COLO668 (cell line): ENCODE data around the gene SHMT2.

ENCODE experiments used
- DNase-seq: peaks from one replicate; lab custom pipeline; 2025; ENCODE audit not compliant: unreplicated experiment; lab: John Stamatoyannopoulos, UW

The SHMT2 gene

DNA sequence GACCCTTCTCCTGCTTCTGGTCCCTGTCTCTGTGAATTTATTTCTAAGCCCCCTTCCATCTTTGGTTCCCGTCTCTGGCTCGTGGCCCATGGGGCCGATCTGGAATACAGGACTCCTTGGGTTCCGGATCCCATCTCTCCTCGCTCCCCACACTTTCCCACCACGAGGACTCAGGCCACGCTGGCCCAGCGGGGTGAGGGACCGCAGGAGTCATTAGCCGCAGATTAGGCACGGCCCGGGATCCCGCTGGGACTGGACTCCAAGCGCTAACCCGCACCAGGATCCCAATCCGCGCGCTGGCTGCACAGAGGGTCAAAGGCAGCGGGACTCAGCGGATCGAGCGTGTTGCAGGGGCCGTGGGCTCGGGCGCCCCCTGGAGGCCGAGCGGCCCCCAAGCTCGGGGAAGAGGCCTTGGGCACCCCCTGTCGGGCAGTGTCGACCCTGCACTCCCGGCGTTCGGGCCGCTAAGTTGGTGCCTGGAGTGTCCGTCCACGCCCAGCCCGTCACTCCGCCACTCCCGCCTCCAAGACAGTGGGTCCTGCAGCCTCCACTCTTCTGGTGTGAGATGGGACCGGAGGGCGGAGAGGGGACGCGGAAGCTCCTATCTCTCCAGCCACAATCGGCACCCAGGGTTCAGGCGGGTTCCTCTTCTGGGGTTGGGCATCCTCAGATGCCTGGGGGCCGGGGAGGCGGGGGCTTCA lies 9.5 kb downstream of the SHMT2 start:
- DNase-seq: peak; percentile 85

DNA sequence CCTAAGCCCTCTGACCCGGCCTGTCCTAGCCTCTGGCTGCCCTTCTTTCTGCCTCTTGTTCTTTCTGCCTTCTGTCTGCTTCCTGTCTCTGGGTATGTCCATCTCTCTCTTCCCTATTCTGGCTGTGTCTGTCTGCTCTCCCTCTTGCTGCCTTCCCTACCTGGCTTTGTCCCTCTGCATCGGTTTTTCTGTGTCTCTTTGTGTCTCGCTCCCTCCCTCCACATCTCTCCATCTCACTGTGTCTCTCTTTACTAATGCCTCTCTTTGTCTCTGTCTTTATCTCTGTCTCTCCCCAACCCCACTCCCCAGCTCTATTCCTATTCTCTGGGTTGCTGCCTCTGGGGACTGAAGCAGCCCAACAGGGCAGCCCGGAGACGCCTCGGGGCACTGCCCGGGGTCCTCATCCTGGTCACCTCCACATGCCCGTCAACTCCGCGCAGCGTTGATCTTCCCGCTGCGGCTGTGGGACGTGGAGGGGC lies 10.1 kb downstream of the SHMT2 start:
- DNase-seq: peak; percentile 59

DNA sequence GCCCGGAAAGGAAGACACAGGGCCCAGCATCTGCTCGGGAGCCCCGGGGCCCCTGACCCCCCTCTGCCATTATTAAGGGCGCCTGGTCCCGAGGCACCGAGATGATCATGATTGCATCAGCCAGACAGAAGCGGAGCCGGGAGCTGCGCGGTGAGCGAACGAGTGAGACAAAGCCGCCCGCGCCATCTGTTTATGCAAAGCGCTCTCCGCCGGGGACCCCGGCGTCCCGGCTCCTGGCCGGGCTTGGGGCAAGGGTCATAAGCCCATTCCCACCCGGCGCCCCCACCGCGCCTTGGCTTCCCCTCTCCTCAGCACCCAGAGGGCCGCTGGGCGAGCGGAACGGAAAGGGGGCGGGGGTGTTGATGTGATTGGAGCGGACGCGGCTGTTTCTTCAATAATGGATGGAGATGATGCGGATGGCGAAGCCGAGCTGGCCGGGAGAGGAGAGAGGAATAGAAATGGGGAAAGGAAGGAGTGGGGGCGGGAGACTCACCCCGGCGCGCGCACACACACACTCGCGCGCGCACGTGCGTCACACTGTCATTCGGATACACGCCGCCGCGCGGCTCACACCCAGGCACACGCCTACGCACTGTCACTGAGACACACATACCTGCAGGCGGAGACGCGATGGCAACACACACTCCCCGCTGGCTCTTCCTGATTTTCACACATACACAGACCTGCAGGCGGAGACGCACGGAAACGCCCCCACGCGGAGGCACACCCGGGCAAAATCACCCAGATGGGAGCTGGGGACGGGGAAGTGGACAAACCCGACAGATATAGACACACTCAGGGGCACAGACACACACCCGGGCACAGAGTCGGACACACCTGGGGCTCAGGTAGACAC lies 10.8 kb downstream of the SHMT2 start:
- peak; percentile 89 for DNase-seq

DNA sequence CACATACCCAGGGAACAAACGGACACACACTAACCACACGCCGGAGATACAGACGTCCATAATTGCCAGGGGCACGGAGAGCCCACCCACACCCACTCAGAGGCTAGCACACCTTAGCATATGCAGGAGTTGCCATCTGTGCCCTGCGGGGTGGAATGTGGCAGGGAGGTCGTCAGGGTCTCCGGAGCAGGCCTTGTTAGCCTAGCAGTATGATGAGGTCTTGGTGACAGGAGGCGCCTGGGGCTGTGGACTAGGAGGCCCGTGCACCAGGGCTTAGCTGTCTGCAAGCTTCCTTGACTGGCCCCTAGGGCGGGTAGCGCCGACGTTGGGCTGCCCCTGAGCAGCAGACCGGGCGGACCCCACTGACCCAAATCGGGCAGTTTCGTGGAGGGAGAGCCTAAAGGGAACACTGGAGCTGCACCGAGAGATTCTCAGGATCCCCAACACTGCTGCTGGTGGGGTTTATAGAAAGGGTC lies 11.5 kb downstream of the SHMT2 start:
- peak; percentile 46 for DNase-seq

DNA sequence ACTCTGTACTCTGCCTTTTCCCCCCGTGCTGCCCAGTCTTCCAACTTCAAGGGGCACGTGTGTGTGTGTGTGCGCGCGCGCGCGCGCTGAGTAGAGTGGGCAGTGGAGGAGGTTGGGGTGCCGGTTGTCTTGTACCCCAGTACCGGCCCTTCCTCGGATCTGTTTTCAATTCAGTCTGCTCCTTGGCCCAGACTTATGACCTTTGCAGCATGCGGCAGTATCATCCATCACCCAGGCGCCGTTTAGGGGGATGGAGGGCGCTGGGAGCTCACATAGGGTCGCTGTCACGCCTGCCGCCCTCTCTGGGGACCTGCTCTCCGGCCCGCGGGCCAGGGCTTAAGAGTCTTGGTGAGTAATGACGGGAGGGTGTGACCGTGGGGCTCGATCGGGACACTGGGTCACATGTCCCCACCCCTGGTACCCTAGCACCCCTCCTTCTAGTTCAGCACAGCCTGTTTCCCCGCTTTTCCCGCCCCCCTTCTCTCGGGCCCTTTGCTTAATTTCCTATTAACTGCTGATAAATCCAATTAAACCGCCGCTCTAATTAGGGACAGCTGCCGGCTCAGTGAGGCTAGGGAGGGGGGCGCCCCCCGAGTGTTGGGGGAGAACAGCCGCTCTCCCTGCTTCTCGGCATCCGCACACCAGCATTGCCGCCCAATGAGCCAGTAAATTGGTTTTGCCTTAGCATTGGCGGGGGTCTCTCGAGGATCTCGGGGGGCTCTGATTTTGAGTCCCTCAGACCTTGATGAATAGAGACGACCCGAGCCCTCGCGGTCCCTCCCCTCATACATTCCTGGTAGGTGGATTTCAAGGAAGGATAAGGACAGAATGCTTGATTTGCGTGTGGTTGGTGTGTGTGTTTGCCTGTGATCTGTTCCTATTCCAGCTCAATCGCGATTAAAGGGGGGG lies 12.1 kb downstream of the SHMT2 start:
- DNase-seq: peak; percentile 26

DNA sequence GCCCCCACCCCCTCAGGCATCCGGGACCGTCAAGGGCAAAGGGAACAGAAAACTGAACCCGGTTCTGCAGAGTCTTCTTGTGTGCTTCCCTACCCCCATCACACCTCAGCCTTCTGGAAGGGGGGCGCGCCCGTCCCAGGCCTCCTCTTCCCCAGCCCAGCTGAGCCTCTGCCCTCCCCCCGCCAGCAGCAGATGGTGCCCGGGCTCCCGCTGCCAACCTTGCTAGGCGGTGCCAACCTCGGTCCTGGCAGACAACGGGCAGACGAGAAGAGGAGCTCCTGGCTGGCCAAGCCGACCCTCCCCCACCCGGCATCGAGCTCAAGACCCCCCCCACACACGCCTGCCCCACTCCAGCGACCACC lies 12.8 kb downstream of the SHMT2 start:
- DNase-seq: peak; percentile 73

DNA sequence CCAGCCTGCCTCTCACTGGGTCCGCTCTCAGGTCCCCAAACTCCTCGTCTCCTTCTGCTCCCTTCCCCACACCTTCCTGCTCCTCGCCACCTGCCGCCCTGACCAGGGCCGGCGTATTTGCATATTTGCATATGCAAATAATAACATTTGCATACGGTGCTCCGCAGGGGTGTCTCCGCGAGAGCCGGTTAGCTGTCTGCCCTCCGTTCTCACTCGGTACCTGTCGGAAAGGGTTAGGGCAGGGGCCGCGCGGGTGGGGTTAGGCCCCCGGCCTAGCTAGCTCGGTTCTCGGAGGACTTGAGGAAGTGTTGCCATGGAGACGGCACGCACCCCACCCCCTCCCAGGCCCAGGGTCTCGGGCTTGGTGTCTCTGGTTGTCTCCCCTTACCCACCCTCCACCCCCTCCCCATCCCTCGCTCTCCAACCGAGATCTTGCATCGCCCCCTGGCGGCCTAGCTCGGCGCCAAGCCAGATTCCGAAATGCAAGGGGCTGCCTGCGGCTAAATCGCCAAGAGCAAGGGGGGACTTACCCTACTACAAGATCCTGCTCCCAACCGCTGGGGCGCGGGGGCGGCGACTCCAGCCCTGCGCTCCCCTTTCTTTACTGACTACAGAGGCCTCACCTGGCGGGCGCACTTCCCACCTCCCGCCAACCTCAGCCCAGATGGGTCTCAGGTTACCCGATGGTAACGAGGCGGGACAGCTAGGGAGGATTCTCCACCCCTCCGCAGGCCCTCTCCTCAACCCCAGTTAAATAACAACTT lies 13.4 kb downstream of the SHMT2 start:
- DNase-seq: peak; percentile 87

DNA sequence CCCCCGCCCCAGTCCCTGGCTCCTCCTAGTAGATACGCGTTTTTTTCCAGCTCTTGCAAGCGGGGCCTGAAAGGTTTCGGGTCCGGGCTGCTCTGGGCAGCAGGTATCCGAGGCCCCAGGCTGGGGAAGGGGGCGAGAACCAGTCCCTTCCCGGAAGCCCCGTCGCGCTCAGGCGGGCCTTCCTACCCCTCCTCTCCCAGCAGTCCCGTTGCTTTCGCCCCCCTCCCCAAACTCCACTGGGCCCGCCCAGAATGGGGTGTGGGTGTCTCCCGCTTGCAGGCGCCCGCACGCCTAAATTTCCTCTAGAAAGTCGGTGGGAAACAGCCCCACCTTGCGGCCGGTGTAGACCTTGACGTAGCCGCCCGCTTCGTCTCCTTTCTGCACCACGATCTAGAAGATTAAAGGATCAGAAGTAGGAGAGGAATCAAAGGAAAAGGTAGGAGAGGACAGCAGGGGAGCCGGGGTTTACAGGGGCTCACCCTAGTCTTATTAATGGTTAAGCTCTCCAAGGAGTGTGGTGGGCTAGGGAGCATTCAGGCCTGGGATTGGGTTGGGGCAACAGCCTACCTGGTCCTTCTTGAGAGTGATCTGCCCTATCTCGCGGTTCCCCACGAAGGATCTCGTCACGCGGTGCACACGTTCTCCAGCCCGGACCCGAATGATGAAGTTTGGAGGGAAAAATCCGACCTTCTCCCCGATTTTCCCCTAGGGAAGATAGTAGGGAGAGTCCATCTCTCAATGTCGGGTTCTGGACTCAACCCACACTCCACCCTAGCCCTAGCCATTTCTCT lies 14.2 kb downstream of the SHMT2 start:
- DNase-seq: peak; percentile 82

DNA sequence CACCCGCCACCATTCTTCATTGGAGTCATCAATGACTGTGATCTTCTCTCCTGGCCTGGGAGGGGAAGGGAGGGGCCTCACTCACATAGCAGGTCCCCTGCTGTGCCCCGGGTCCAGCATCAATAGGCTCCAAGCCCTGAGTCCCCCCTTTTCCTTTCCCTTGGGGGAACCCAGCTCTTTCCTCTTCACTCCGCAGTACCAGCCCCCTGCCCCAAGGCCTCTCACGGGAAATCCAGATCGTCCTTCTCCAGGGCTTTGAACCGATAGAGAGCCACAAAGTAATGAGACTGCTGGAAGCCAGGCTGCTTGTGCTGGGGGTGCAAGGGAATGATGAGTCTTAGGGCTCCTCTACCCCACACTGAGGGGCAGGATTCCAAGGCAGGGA lies 14.8 kb downstream of the SHMT2 start:
- no peak for DNase-seq

DNA sequence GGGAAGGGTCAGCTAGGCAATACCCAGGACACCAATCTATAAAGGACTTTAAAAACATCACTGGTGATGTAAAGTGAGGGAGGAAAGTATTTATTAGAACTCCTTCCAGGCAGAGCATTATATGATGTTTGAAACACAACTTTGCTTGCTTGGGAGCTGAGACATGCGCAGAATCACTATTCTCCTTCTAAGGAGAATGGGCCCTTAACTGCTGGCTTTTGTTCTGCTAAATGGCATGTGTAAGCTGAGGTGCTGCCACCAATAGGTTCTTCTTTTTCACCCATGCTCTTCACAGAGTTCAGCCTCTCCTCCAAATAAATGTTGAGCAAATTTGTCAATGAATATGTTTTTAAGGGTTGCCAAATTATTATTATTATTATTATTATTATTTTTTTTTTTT lies 17.5 kb downstream of the SHMT2 start:
- no peak for DNase-seq

DNA sequence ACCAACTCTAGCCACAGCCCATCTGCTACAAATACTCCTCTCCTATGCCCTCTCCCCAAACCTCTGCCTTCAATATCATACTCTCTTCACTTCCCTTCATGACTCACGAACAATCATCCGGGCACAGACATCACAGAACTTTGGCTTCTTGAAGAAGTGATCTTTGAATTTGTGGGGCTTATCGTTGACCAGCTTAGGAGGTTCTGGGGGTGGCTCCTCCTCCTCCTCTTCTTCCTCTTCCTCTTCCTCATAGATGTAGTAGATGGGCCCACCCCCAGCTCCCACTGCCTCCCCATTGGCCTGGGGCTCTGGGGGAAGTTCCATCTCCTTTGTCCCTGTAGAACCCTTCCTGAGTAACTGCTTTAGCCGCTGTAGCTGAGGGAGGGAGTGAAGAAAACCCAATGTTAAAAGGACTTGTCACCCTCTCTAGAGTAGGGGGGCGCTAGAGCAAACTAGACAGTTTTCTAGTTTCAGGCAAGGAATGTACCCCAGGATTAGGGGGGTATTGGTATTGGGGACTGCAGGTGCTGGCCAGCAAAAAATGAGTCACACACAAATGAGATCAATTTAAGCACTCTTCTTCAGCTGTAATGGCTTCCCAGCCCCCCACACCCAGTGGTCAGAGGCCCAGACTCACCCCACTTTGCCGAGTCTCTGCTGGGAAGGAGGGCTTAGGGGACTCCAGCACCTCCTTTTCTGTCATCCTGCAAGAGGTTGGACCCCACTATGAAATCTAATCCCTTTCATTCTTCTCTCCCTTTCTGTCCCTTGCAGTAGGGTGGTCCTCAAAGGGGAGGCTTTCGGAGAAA lies 19.6 kb downstream of the SHMT2 start:
- DNase-seq: no peak

DNA sequence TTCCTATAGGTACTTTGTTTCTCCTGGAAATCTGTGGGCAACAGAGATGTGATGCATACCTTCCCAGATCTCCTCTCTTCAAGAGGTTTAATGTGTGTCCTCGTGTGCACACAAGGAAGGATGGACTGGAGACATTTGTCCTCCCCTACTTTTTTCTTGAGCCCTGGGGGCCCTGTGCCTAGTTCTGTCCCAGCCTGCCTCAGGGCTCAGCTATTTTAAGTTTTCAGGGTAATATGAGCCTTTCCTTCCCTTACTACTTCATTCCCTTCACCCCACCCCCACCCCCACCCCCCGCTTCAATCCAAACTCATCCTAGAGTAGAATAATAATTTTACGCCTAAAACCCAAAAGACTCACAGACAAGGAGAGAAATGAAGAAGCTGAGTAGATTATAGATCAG lies 21.0 kb downstream of the SHMT2 start:
- no peak for DNase-seq

DNA sequence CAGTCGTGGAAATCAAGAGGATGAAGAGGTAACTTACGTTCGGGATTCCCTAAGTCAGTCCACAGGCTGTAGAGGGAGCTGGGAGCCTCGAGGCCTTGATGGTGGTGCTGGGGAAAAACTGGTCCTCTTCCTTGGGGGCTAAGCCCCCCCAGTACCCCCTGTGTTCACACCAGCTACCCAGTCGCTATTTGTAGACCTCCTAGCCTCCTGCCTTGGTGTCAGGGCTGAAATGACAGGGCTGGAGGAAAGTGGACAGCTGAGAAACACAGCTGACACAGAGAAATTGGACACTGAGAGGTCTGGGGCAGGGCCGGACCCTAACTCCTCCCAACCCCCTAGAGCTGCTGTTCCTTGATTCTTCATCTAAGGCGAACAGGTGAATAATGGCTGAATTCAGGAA lies 21.4 kb downstream of the SHMT2 start, which contains the start of gene STAC3:
Gene STAC3 (minus strand): TSS at position 232 of the 400 bp plus-strand sequence. CDS start 1,551 bp downstream, outside the sequence.
- DNase-seq: no peak

DNA sequence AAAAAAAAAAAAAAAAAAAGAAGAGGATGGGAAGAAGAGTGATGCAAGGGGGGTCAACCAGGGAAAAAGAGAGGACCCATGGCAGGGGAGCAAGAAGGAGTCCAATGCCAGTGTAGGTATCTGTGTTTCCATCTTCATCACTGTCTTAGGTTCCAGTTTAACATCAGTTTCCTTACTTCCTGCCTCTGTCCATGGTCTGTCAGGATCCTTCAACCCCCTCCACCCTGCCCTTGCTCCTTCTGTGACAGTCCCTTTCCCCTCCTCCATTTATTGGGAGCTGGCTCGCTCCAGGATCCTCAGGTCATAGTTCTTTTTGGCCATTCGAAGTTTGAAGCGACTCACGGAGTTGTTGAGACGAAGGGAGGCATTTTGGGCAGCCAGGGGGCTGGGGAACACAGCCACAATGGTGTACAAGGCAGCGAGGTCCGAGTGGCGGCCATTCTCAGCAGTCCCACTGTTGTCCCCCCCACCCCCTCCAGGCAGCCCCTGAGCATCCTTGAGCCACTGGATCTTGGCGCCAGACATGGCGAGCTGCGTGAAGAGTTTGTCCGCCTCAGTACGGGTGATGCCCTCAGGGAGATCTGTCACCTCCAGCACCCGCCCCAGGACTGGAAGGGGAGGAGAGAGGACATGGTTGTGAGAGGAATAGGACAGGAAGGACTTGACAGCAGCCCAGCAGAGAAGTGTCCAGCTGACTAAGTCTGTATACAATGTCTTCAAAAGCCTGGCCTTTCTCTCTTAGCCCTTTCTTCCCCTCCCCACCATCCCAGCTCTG lies 25.2 kb downstream of the SHMT2 start:
- no peak for DNase-seq

DNA sequence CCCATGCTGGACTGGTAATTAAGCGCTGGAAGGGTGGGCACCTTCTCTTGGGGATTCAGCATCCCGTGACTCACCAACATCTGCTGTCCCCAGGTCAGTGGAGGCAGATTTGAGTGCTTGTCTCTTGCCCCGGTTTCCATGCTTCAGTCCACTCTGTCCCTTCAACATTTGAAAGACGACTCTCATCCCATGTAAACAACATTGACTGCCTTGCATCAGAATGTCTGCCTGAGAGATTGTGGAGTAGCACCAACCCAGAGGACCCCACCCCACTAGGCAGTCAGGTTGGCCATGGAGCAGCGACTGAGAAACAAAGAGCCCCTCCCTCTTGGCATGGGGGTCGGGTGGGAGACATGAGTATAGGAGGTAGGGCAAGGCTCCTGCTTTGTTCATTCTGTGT lies 26.4 kb downstream of the SHMT2 start:
- no peak for DNase-seq

DNA sequence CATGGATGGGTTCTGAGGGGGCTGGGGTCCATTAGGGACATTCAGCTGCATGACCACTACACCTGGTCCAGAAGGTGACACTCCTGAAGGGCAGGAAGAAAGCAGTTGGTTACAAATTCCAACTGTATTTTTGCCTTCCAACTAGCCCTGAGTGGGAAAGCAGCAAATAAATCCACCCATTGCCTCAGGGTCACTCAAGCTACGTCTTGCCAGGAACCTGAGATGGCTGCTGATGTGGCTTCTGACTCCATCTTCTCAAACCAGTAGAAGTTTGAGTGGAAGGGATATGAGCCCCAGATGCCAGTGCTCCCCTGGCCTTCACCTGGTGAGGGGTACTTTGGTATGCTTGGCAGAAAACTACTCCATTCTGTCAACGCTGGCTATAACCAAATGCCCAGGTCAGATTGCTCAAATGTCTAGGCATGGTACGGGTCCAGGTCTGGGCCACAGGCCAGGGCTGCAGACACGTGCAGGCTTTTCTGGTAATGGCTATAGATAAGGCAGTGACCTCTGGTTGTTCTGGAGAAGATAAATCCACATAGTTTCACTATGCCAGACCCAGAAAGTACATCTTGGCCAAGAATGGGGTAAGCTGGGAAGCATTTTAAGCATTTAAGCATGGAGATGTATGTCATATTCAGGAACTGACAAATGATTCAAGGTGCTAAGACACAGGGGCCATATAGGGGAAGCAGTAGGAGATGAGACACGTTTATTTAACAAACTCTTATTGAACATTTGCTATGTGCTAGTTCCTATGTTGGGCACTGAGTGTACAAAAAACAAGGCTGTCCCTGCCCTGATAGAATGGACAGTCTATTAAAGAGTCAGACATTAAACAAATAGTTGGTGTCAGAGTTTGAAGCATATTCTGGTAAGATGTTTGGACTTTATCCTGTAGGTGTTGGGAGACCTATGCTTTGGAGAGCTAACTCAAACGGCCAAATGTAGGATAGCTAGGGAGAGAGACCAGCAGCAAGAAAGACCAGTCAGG lies 29.8 kb downstream of the SHMT2 start:
- DNase-seq: no peak

DNA sequence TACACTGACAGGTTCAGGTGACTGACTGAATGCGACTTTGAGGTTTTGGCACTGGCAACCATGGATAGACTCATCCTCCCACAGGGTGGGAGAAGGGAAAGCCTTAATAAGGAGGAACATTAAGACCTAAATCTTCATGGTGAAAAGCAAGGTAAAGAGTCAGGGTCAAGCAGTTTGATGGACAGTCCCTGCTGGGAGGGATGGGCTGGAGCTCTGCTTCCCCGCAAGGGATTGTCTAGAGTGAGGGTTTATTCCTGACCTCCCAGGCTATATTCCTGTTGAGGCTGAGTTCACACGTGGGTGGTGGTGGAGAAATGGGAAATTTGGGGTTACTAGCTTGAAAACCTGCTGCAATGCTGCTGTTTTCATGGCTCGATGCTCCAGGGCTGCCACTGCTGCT lies 30.9 kb downstream of the SHMT2 start:
- no peak for DNase-seq
